Upper lobe of right lung (tissue), 1 donor: ENCODE data around the gene IRF2BP1. TPM values are rescaled to one million over a fixed set of nuclear protein-coding genes. Genes with fewer than 3 reads are reported as not detected.

Experiments used
- ATAC-seq: fragments of 200-7000 bp; cut with Tn5 transposase; one replicate; pipeline ENCODE4 v1.9.1; 2020; ENCODE audit warnings: mild to moderate bottlenecking, moderate library complexity
- DNase-seq: peaks from one replicate; pipeline ENCODE4 v3.0.0-alpha.2; 2020
- H3K27ac ChIP-seq: fragments of 200-600 bp; one replicate; pipeline ENCODE4 v1.8.0; 2022
- H3K27me3 ChIP-seq: fragments of 200-600 bp; one replicate; pipeline ENCODE4 v1.8.0; 2022; ENCODE audit warnings: mild to moderate bottlenecking
- H3K36me3 ChIP-seq: fragments of 200-600 bp; one replicate; pipeline ENCODE4 v1.8.0; 2022
- H3K4me1 ChIP-seq: fragments of 200-600 bp; one replicate; pipeline ENCODE4 v1.8.0; 2022
- H3K4me3 ChIP-seq: fragments of 200-600 bp; one replicate; pipeline ENCODE4 v1.8.0; 2022; ENCODE audit warnings: mild to moderate bottlenecking
- H3K9me3 ChIP-seq: fragments of 200-600 bp; one replicate; pipeline ENCODE4 v1.8.0; 2022
- CTCF ChIP-seq: fragments of 200-600 bp; IDR thresholded peaks from one replicate; pipeline ENCODE4 v1.8.0; 2022; ENCODE audit warnings: antibody characterized with exemption
- intact Hi-C: fragments of 100-400 bp; cut with DNase I; formaldehyde crosslinking; loops from one replicate; pipeline ENCODE4 v1.11.0; 2022
- total RNA-seq: library from RNA; stranded (reverse); fragmentation: NEBNext Ultra II Directional; extraction: Animal tissue kit (Norgen Biotek cat#: 25700); gene quantifications from one replicate; pipeline ENCODE4 v1.2.1, GENCODE V29; 2021
- donor health status: DM: no; HTN: yes; CAD: no; lungs with severe emphysema.

The IRF2BP1 gene
- total RNA-seq, 1 donor from 2014 or later: 25.0 TPM

- intact Hi-C loops: no loop called here
These were observed 43.3 kb upstream of the IRF2BP1 start for GRCh38 chr19:45929247-45929646.

DNA sequence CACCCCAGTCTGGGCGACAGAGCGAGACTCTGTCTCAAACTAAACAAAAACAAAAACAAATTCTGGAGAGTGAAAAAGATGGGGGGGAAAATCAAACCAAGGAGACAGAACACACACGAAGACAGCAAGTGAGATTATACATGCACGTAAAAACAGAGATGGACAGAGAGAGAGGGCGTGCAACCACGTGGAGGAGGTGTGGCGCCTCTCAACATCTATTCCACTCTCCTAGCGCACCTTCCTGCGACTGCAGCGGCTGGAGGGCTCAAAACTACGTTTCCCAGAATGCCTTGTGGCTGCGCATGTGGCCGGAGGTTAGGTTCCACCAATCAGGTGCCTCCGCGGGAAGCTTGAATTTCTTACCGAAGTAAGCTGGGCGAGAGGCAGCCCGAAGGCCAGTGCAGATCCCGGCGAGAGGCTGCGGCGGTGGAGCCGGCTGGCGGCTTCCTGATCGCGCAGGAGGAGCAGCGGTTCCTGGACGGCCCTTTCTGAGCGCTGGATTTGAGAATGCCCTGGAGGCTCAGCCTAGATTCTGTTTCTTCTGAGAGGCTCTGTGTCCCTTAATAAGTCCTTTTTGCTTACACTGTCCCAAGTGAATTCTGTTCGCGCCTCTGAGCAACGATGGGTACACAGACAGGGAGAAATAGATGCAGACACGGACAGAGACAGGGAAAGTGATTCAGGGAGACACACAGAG is 41.8 kb upstream of the IRF2BP1 start:
- peak; percentile 96 for ATAC-seq
- Histone ChIP-seq H3K4me1 (peaks cover 6% of the 10 kb centered on the region), H3K9me3 (no peaks in the 10 kb centered on the region), H3K36me3 (no peaks in the 10 kb centered on the region), H3K4me3 (no peak overlapping the region), H3K27ac (no peak overlapping the region), H3K27me3 (peaks cover 3% of the 10 kb centered on the region)
- peak; percentile 91 for DNase-seq
- TF ChIP-seq CTCF: no peak
- intact Hi-C loops: no loop called here

More at GRCh38 chr19:45929247-45929646, 43.3 kb upstream of the IRF2BP1 start:
- ATAC-seq: no peak
- H3K27ac ChIP-seq: no peak overlapping the region
- H3K27me3 ChIP-seq: peaks cover 7% of the 10 kb centered on the region
- H3K36me3 ChIP-seq: no peaks in the 10 kb centered on the region
- H3K9me3 ChIP-seq: no peaks in the 10 kb centered on the region
- TF ChIP-seq CTCF: no peak
- H3K4me3 ChIP-seq: no peak overlapping the region
- H3K4me1 ChIP-seq: peaks cover 6% of the 10 kb centered on the region
- no peak for DNase-seq

DNA sequence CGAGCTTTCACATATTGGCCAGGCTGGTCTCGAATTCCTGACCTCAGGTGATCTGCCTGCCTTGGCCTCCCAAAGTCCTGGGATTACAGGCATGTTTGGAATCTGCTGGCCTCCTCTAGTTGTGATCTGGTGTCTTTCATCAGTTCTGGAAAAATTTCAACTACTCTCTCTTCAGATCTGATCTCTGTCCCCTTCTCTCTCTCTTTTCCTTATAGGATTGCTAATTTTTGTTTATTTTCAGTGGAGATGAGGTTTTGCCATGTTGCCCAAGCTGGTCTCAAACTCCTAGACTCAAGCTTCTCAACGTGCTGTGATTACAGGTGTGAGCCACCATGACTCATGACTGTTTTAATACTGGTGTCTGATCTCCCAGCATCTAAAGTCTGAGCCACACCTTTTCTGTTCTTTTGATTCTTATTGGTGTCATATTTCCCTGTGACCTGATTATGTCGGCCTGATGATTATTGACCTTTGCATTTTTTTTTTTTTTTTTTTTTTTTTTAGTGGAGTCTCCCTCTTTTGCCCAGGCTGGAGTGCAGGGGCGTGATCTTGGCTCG is 39.0 kb upstream of the IRF2BP1 start:
- no peak for DNase-seq
- intact Hi-C loops: no loop called here
- Histone ChIP-seq H3K27me3 (no peaks in the 10 kb centered on the region), H3K9me3 (no peaks in the 10 kb centered on the region), H3K36me3 (no peaks in the 10 kb centered on the region), H3K4me1 (peaks cover 6% of the 10 kb centered on the region), H3K4me3 (no peak overlapping the region), H3K27ac (no peak overlapping the region)
- ATAC-seq: no peak
- no peak for TF ChIP-seq CTCF

DNA sequence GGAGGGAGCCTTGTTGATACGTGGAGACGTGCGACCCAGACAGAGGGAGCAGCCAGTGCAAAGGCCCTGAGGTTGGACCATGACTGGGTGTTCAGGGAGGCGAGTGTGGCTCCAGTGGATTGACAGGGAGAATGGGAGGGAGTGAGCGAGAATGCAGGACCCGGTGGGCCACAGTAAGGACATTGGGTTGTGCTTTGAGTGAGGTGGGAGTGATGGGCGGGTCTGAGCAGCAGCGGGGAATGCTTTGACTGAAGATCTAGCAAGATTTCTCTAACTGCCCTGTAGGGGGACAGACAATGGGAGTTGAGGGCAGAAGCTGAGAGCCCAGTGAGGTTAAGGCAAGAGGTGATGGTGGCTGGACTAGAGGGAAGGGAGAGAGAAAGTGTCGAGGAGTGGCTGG is 36.3 kb upstream of the IRF2BP1 start:
- Histone ChIP-seq H3K27me3 (peaks cover 9% of the 10 kb centered on the region), H3K4me3 (no peak overlapping the region), H3K4me1 (no peaks in the 10 kb centered on the region), H3K9me3 (no peaks in the 10 kb centered on the region), H3K36me3 (no peaks in the 10 kb centered on the region), H3K27ac (no peak overlapping the region)
- ATAC-seq (no peak), DNase-seq (no peak)
- no peak for TF ChIP-seq CTCF
- intact Hi-C loops: no loop called here

GRCh38 chr19:45920458-45920857 is 34.5 kb upstream of the IRF2BP1 start:
- H3K4me1 ChIP-seq: no peaks in the 10 kb centered on the region

More at GRCh38 chr19:45920458-45920857, 34.5 kb upstream of the IRF2BP1 start:
- H3K4me3 ChIP-seq: no peak overlapping the region
- peaks cover 9% of the 10 kb centered on the region for H3K27me3 ChIP-seq
- no peak for TF ChIP-seq CTCF
- no peaks in the 10 kb centered on the region for H3K9me3 ChIP-seq
- no peaks in the 10 kb centered on the region for H3K36me3 ChIP-seq
- no peak overlapping the region for H3K27ac ChIP-seq
- intact Hi-C loops: no loop called here
- ATAC-seq (no peak), DNase-seq (no peak)
